Epithelial cell of proximal tubule (primary cell): ENCODE data around the gene CEP19. TPM values are rescaled to one million over a fixed set of nuclear protein-coding genes. Genes with fewer than 3 reads are reported as not detected.
A peak's percentile ranks its signal among the peaks of the same experiment; 100 is the strongest.
"Not testable (repeated sequence)": the region's sequence is repeated elsewhere in the genome, so short reads cannot be mapped to it uniquely, and the experiment has no call there.

Experiments
- DNase-seq: peaks from one replicate; pipeline ENCODE4 v3.0.0-alpha.2; 2011; ENCODE audit warnings: low read depth
- H3K4me3 ChIP-seq: 2 replicates; pipeline ENCODE4 v1.5.1; 2011; ENCODE audit warnings: low read depth, mild to moderate bottlenecking, low read length
- CTCF ChIP-seq: conservative IDR thresholded peaks from 2 replicates; pipeline ENCODE4 v1.5.1; 2012; ENCODE audit warnings: low read depth, mild to moderate bottlenecking, low read length
- total RNA-seq: library from RNA; depleted of rRNA; stranded (reverse); fragments of >200 nt; gene quantifications from 2 replicates; pipeline ENCODE4 v1.2.3, GENCODE V29; 2015

Gene CEP19
- total RNA-seq = 1.2 and 1.7 TPM in 2 replicates

- peak within 1 kb of the TSS; percentile 98 for H3K4me3 ChIP-seq
- DNase-seq = no peak
- no peak for TF ChIP-seq CTCF
Measured at GRCh38 chr3:196711838-196712513, at the start of gene CEP19, which contains the start of gene PIGX. Gene CEP19, minus strand, starts transcription at chr3:196712250. Its CDS starts 3,593 bp downstream, at chr3:196708657. Gene PIGX, plus strand, starts transcription at chr3:196712377.

- no peak for TF ChIP-seq CTCF
- H3K4me3 ChIP-seq = peak overlapping the region; percentile 8
- peak; percentile 85 for DNase-seq
Measured at GRCh38 chr3:196757876-196758739, 46.1 kb upstream of the CEP19 start.

- H3K4me3 ChIP-seq = no peak overlapping the region
- no peak for DNase-seq
- no peak for TF ChIP-seq CTCF
Measured at GRCh38 chr3:196756732-196757131, 44.7 kb upstream of the CEP19 start.

GRCh38 chr3:196754091-196754981, 42.3 kb upstream of the CEP19 start:
- H3K4me3 ChIP-seq = no peak overlapping the region
- no peak for TF ChIP-seq CTCF
- no peak for DNase-seq

- no peak overlapping the region for H3K4me3 ChIP-seq
- DNase-seq = no peak
- no peak for TF ChIP-seq CTCF
Measured at GRCh38 chr3:196753201-196753600, 41.2 kb upstream of the CEP19 start.

- no peak for TF ChIP-seq CTCF
- no peak for DNase-seq
- H3K4me3 ChIP-seq = no peak overlapping the region
Measured at GRCh38 chr3:196749125-196749524, 37.1 kb upstream of the CEP19 start.

GRCh38 chr3:196743569-196743968, 31.5 kb upstream of the CEP19 start:
- H3K4me3 ChIP-seq, DNase-seq: not testable (repeated sequence)
